GM21576 (cell line): ENCODE results near the gene MEF2D.

Experiments used
- ATAC-seq: cut with Tn5 transposase; IDR thresholded peaks from one replicate; pipeline ENCODE4 v1.9.1; 2021; ENCODE audit warnings: mild to moderate bottlenecking, moderate library complexity; ENCODE audit not compliant: unreplicated experiment

Gene MEF2D

GRCh38 chr1:156430866-156431265 lies 69.7 kb downstream of the MEF2D start:
- no peak for ATAC-seq

GRCh38 chr1:156430303-156430702 lies 70.3 kb downstream of the MEF2D start:
- ATAC-seq: no peak

- no peak for ATAC-seq
These were observed 71.1 kb downstream of the MEF2D start for GRCh38 chr1:156429313-156430060.

- no peak for ATAC-seq
These were observed 71.8 kb downstream of the MEF2D start for GRCh38 chr1:156428746-156429288.

GRCh38 chr1:156427957-156428356 lies 72.6 kb downstream of the MEF2D start:
- ATAC-seq: no peak

- no peak for ATAC-seq
These were observed 74.6 kb downstream of the MEF2D start for GRCh38 chr1:156425943-156426342.

GRCh38 chr1:156424806-156425432 lies 75.7 kb downstream of the MEF2D start:
- no peak for ATAC-seq

GRCh38 chr1:156423422-156424352 lies 76.9 kb downstream of the MEF2D start:
- ATAC-seq: no peak

- ATAC-seq: no peak
These were observed 77.9 kb downstream of the MEF2D start for GRCh38 chr1:156422602-156423091.

- ATAC-seq: no peak
These were observed 78.5 kb downstream of the MEF2D start for GRCh38 chr1:156421939-156422601.

GRCh38 chr1:156421062-156421938 lies 79.3 kb downstream of the MEF2D start:
- peak; percentile 76 for ATAC-seq

GRCh38 chr1:156420205-156421061 lies 80.1 kb downstream of the MEF2D start:
- ATAC-seq: no peak

GRCh38 chr1:156419854-156420204 lies 80.7 kb downstream of the MEF2D start:
- no peak for ATAC-seq

GRCh38 chr1:156418416-156419070 lies 82.0 kb downstream of the MEF2D start:
- ATAC-seq: no peak

GRCh38 chr1:156417401-156418020 lies 83.1 kb downstream of the MEF2D start:
- ATAC-seq: no peak

- ATAC-seq: no peak
These were observed 83.6 kb downstream of the MEF2D start for GRCh38 chr1:156416993-156417392.

GRCh38 chr1:156414461-156415064 lies 86.0 kb downstream of the MEF2D start:
- no peak for ATAC-seq
